HCT116 (cell line): Measurements from ENCODE around the gene SPDEF.

ENCODE experiments used
- CEBPB ChIP-seq: IDR thresholded peaks from 2 replicates; pipeline ENCODE4 v1.6.1; 2012; ENCODE audit warnings: low read depth
- EGR1 ChIP-seq: IDR thresholded peaks from 2 replicates; pipeline ENCODE4 v1.6.1; 2012; ENCODE audit warnings: low read depth
- EZH2 ChIP-seq: fragments of 200-600 bp; sonication (generic); IDR thresholded peaks from 2 replicates; pipeline ENCODE4 v1.6.1; 2017; ENCODE audit warnings: antibody characterized with exemption, mixed run types
- EZH2phosphoT487 ChIP-seq: fragments of 200-600 bp; IDR thresholded peaks from 2 replicates; pipeline ENCODE4 v1.6.1; 2018; ENCODE audit warnings: antibody characterized with exemption, borderline replicate concordance
- JUND ChIP-seq: IDR thresholded peaks from 2 replicates; pipeline ENCODE4 v1.6.1; 2012
- POLR2A ChIP-seq: IDR thresholded peaks from 2 replicates; pipeline ENCODE4 v1.7.0; 2011; ENCODE audit warnings: borderline replicate concordance; ENCODE audit not compliant: insufficient read depth, insufficient read length; ENCODE audit errors: extremely low read depth
- POLR2AphosphoS5 ChIP-seq: IDR thresholded peaks from 2 replicates; pipeline ENCODE4 v1.6.1; 2011; ENCODE audit warnings: mild to moderate bottlenecking, low read depth, low read length, moderate library complexity
- REST ChIP-seq: IDR thresholded peaks from 2 replicates; pipeline ENCODE4 v1.6.1; 2012; ENCODE audit warnings: low read depth
- SIN3A ChIP-seq: IDR thresholded peaks from 2 replicates; pipeline ENCODE4 v1.6.1; 2012; ENCODE audit warnings: low read depth
- TCF7L2 ChIP-seq: IDR thresholded peaks from 2 replicates; pipeline ENCODE4 v1.7.0; 2011; ENCODE audit warnings: borderline replicate concordance, inconsistent platforms; ENCODE audit not compliant: insufficient read depth, insufficient read length; ENCODE audit errors: extremely low read depth
- ZNF274 ChIP-seq: fragments of 200-500 bp; sonication (Bioruptor generic); IDR thresholded peaks from 2 replicates; pipeline ENCODE4 v1.6.1; 2014; ENCODE audit warnings: mild to moderate bottlenecking, low read depth, low read length, inconsistent platforms
- TF ChIP-seq, protein P1 (sequence below), 3 experiments: fragments of 200-600 bp in 1 of 3; sonication (generic) in 1 of 3; IDR thresholded peaks in 2 of 3; conservative IDR thresholded peaks in 1 of 3; 2 replicates each; pipeline ENCODE4 v1.5.1; 2012 to 2017; ENCODE audit warnings: low read depth in 2 of 3, low read length in 2 of 3, antibody characterized with exemption in 1 of 3, borderline replicate concordance in 1 of 3, control low read depth in 1 of 3, mild to moderate bottlenecking in 1 of 3, mixed read lengths in 1 of 3, mixed run types in 1 of 3, moderate library complexity in 1 of 3; ENCODE audit not compliant: insufficient read depth in 1 of 3

DNA sequence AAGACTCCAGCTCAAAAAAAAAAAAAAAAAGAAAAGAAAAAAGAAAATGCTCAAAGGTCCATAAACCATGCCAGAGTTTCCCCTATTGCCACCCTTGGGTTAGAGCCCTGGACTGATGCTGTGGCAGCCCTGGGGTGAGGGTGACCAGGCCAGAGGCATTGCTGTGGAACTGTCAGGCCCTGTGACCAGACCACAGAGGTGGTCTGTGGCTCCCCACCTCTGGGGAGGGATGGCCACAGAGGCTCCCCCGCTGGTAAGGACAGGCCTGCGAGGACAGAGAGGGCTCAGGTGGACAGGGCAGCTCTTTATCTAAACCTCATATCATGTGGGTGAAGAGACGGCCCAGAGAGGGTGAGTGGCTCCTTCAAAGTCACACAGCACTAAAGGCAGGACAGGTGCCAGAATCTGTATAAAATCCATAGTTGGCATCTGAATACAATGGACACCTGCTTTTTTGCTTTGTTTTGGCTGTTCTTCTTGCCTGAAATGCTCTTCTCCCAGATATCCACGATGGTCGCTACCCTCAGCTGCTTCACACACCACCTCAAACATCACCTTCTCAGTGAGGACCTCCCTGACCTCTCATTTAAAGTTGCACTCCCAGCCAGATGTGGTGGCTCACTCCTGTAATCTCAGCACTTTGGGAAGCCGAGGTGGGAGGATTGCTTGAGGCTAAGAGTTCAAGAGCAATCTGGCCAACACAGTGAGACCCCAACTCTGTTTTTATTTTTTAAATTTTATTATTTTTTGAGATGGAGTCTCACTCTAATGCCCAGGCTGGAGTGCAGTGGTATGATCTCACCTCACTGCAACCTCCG, 22.5 kb upstream of the SPDEF start:
- TF ChIP-seq, protein P1, sequence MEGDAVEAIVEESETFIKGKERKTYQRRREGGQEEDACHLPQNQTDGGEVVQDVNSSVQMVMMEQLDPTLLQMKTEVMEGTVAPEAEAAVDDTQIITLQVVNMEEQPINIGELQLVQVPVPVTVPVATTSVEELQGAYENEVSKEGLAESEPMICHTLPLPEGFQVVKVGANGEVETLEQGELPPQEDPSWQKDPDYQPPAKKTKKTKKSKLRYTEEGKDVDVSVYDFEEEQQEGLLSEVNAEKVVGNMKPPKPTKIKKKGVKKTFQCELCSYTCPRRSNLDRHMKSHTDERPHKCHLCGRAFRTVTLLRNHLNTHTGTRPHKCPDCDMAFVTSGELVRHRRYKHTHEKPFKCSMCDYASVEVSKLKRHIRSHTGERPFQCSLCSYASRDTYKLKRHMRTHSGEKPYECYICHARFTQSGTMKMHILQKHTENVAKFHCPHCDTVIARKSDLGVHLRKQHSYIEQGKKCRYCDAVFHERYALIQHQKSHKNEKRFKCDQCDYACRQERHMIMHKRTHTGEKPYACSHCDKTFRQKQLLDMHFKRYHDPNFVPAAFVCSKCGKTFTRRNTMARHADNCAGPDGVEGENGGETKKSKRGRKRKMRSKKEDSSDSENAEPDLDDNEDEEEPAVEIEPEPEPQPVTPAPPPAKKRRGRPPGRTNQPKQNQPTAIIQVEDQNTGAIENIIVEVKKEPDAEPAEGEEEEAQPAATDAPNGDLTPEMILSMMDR (IDR thresholded peaks at IDR 0.05 in 2 of 3, conservative IDR thresholded peaks at IDR 0.05 in 1 of 3; ENCODE audit: borderline replicate concordance in 1 of 3, insufficient read depth in 1 of 3, low read depth in 2 of 3, low read length in 2 of 3), result no peak
- no peak for TF ChIP-seq TCF7L2
- no peak for TF ChIP-seq SIN3A
- TF ChIP-seq REST, result no peak
- TF ChIP-seq JUND, result no peak
- TF ChIP-seq POLR2AphosphoS5, result no peak
- no peak for TF ChIP-seq CEBPB
- TF ChIP-seq EZH2, result no peak
- no peak for TF ChIP-seq ZNF274
- no peak for TF ChIP-seq EZH2phosphoT487
- no peak for TF ChIP-seq POLR2A
- TF ChIP-seq EGR1, result no peak
